Urothelium cell line (cell line): ENCODE data around the gene RPS25.
"Not testable (repeated sequence)": the region's sequence is repeated elsewhere in the genome, so short reads cannot be mapped to it uniquely, and the experiment has no call there.

Source experiments
- DNase-seq: peaks from one replicate; pipeline ENCODE4 v3.0.0; 2011; ENCODE audit warnings: low spot score, mixed read lengths
- FAIRE-seq: peaks from 2 replicates; lab custom pipeline; 2011; peaks lifted over from hg19 to GRCh38; lab: Jason Lieb, UNC

RPS25 gene

DNA sequence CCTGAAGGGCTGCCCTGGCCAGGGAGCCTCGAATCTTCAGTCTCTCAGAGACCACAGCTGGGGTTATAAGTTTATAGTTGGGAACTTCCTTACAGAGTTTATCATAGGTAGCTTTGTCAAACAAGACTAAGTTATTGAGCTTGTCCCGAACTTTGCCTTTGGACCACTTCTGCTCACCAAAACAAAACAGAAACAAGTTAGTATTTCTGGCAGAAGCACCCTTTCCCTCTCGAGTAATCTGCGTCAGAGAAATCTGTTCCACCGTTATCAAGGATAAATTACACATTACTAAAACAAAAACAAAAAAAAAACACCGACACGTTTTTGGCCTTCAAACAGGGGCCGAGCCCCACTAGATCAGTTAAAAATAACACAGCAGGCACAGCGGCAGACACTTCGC lies 766 bp downstream of the RPS25 start:
- FAIRE-seq, DNase-seq: not testable (repeated sequence)

- DNase-seq, result no peak
- FAIRE-seq, result no peak
Measured at GRCh38 chr11:119016216-119017009, 1.7 kb downstream of the RPS25 start.

- no peak for FAIRE-seq
- DNase-seq, result no peak
Measured at GRCh38 chr11:119015054-119015611, 3.0 kb downstream of the RPS25 start.

DNA sequence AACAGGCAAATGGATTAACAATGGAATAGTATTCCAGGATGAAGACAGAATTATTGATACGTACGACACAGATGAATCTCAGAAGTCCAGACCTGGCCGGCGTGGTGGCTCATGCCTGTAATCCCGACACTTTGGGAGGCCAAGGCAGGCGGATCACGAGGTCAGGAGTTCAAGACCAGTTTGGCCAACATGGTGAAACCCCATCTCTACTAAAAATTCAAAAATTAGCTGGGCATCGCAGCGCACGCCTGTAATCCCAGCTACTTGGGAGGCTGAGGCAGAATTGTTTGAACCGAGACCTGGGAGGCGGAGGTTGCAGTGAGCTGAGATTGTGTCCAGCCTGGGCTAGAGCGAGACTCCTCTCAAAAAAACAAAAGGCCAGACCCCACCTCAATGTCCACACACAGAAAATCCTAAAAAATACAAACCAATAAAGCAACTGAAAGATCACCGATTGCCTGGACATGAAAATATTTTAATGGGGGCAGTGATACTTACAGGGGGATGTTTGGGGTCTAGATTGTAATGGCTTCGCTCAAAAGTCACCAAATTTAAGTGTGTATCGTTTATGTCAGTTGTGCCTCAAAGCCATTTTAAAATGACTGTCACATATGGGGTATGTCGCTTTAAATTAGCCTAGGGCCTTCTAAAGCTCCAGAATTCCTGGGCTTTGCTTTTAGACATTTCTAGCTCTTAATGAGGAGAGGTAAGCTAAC lies 3.8 kb downstream of the RPS25 start:
- no peak for FAIRE-seq
- no peak for DNase-seq

- FAIRE-seq (no peak), DNase-seq (no peak)
Measured at GRCh38 chr11:119012629-119013170, 5.4 kb downstream of the RPS25 start.

DNA sequence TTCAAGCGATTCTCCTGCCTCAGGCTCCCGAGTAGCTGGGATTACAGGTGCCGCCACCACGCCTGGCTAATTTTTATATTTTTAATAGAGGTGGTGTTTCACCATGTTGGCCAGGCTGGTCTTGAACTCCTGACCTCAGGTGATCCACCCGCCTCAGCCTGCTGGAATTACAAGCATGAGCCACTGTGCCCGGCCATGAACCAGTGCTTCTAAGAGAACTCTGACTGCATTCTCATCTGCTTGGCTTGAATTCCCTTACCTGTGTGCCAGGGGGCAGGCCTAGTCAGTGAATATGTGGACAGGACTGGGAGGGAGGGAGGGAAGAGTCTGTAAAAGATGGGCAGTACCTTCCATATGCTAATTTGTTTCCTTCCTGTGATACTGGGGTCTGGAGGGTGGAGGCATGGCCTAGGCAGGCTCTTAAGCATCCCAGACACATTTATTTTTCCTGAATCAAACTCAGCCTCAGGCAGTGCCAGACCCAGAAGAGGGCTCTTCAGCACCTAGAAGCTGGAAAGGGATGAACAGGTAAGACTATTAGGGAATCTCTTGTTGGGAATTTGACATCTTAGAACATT lies 6.6 kb downstream of the RPS25 start:
- DNase-seq, result no peak
- FAIRE-seq, result no peak

GRCh38 chr11:119006656-119007055 lies 11.5 kb downstream of the RPS25 start:
- DNase-seq (no peak), FAIRE-seq (no peak)

- FAIRE-seq (no peak), DNase-seq (no peak)
Measured at GRCh38 chr11:119000906-119001305, 17.2 kb downstream of the RPS25 start.

DNA sequence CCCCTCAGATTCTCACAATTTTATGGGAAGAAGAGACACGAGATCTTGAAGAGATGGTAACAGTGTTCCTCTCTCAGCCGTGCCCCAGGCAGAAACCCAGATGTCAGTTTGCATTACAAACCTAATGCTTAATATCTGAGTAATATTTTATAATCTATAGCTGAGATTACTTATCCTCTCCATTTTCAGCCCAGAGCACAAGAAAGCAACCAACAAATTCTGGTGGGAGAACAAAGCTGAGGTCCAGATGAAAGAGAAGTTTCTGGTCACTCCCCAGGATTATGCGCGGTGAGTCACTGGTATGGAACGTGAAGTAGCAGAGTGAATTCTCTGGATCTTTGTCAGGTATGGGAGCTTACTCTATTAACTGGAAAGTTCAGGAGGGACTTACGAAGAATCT lies 19.3 kb downstream of the RPS25 start:
- no peak for FAIRE-seq
- peak; percentile 46 for DNase-seq

- DNase-seq (no peak), FAIRE-seq (no peak)
Measured at GRCh38 chr11:118998388-118998717, 19.8 kb downstream of the RPS25 start.

DNA sequence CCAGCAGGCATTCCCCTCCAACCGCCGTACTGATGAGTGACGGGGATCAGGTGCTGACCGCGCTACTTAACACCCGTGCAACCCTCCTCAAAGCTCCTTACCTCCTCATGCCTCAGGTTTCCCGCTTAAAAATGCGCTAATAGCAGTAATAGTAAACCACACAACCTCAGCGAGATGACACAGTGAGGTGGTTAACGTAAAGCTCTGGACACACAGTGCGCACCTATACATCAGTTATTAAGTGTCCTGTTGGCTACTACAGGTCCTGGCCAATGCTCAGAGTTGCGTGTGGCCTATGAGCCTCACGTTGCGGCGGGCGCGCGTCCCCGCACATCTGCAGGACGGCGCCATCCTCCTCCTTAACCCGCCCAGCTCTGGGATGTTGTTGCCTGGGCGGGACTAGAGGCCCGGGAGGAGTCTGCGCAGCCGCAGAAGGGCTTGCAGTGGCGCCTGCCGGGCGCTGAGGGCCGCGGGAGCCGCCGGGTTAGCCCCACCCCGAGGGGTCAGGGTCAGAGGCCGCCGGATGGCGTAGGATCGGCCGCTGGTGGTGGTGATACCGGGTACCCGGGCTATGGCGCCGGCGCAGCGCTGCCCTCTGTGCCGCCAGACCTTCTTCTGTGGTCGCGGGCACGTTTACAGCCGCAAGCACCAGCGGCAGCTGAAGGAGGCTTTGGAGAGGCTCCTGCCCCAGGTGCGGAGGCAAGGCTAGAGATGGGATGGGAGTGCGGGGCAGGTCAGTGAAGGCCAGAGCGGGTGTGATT lies 20.3 kb downstream of the RPS25 start, which contains the start of gene CENATAC:
Gene CENATAC, plus strand, starts transcription at position 512 of the 761 bp plus-strand sequence. Its CDS starts 60 bp downstream, at position 572.
- DNase-seq, result peak; percentile 96
- no peak for FAIRE-seq

DNA sequence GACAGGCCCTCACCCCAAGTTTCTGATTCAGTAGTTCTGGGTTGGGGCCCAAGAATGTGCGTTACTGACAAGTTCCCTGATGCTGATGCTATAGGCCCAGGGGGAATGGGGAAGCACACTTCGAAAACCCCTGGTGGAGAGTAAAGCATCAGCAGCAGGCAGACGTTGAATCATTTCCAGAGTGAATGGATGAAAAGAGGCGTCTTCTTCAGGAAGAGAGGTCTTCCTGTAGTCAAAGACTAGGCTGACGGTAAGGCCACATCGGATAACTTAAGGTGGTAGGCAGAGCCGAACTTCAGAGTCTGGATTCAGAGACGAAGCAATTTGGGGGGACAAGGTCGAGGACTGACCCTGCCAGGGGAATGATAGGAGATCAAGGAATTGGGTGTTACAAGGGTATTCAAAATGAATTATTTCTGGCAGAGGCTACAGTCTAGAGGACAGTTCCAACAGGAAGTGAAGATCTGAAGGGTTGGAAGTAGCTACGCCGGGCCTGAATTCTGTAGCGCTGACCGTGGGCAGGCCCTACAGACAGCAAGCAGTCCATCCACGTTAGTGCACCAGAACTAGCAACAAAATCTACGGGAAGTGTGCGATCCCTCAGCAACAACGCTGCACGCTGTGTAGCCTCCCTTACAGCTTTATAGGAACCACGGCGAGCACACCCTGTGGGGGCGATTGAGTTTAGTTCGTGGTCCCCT lies 21.1 kb downstream of the RPS25 start:
- DNase-seq (peak; percentile 22), FAIRE-seq (no peak)

- not testable (repeated sequence) for FAIRE-seq, DNase-seq
Measured at GRCh38 chr11:118991486-118992038, 26.6 kb downstream of the RPS25 start.

DNA sequence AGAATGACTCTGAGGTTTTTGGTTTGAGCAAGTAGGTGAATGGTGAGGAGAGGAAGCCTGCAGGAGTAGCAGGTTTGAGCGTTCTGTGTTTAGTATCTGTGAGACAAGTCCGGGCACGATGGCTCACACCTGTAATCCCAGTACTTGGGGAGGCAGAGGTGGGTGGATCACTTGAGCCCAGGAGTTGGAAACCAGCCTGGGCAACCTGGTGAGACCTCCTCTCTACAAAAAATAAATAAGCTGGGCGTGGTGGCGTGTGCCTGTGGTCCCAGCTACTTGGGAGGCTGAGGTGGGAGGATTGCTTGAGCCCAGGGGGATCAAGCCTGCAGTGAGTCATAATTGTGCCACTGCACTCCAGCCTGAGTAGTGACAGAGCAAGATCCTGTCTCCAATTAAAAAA lies 29.9 kb downstream of the RPS25 start:
- DNase-seq (peak; percentile 23), FAIRE-seq (no peak)

- DNase-seq, result no peak
- FAIRE-seq, result no peak
Measured at GRCh38 chr11:118984825-118985224, 33.3 kb downstream of the RPS25 start.

- not testable (repeated sequence) for FAIRE-seq
Measured at GRCh38 chr11:118984337-118984736, 33.8 kb downstream of the RPS25 start.

DNA sequence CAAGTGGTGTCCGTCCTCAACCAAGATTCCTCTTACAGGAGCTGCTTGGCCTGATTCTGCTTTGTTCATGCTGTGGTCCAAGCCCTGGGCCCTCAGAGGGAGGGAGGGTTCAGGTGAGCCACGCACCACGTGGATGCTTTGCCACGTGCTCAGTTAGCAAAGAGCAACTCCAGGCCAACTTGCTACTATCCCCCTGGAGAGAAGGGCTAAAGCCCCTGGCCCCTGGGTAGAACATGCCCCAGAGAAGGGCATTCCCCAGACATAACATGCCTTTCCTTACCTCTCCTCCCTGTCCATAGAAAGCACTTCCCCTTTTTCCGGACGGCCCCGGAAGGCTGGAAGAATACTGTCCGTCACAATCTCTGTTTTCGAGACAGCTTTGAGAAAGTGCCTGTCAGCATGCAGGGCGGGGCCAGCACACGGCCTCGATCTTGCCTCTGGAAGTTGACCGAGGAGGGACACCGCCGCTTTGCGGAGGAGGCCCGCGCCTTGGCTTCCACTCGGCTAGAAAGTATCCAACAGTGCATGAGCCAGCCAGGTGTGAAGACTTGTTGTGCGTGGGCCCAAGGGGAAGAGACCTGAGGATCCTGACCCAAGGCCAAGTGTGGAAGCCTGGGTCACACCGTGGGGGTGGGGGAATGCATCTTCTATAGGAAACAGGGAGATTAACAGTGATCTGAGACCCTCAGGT lies 37.8 kb downstream of the RPS25 start:
- FAIRE-seq, result no peak
- DNase-seq, result no peak

More at GRCh38 chr11:118984337-118984736, 33.8 kb downstream of the RPS25 start:
- not testable (repeated sequence) for DNase-seq

- FAIRE-seq, result no peak
Measured at GRCh38 chr11:118979434-118979833, 38.7 kb downstream of the RPS25 start.

More at GRCh38 chr11:118979434-118979833, 38.7 kb downstream of the RPS25 start:
- DNase-seq, result no peak
